Measurements from ENCODE around the gene CYB5R4.

DNA sequence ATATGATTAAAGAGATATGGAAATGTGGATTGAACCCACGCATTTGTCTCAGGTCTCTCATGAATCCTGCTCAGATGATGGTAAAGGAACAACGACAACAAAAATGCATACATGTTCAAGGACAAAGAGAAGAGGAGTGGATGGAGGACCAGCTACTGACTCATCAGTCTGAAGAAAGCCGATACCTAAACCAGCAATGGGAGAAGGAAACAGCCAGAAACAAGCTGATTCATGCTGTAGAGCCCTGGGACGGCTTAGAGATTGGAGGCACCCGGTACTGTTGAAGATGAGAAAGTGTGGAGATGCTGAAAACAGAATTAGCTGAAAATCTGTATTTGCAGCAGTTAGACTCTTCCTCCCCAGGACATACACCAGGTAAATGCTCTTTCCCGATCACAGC is 20.8 kb upstream of the CYB5R4 start:
- TF ChIP-seq, protein P1, sequence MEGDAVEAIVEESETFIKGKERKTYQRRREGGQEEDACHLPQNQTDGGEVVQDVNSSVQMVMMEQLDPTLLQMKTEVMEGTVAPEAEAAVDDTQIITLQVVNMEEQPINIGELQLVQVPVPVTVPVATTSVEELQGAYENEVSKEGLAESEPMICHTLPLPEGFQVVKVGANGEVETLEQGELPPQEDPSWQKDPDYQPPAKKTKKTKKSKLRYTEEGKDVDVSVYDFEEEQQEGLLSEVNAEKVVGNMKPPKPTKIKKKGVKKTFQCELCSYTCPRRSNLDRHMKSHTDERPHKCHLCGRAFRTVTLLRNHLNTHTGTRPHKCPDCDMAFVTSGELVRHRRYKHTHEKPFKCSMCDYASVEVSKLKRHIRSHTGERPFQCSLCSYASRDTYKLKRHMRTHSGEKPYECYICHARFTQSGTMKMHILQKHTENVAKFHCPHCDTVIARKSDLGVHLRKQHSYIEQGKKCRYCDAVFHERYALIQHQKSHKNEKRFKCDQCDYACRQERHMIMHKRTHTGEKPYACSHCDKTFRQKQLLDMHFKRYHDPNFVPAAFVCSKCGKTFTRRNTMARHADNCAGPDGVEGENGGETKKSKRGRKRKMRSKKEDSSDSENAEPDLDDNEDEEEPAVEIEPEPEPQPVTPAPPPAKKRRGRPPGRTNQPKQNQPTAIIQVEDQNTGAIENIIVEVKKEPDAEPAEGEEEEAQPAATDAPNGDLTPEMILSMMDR (IDR thresholded peaks at IDR 0.05 in 8 of 11, conservative IDR thresholded peaks at IDR 0.05 in 3 of 11), result no peak
- TF ChIP-seq POLR2AphosphoS5 (IDR thresholded peaks at IDR 0.05) (no peak), POLR2A (IDR thresholded peaks at IDR 0.05) (no peak)
